HUES64 (cell line): ENCODE measurements around the gene DNM3.

ENCODE experiments used
- H3K27ac ChIP-seq: 2 replicates; pipeline ENCODE4 v1.7.0; 2013; ENCODE audit warnings: low read depth, low read length, inconsistent platforms
- H3K27me3 ChIP-seq: 2 replicates; pipeline ENCODE4 v1.6.1; 2013; ENCODE audit warnings: mild to moderate bottlenecking, low read length; ENCODE audit not compliant: insufficient read depth
- H3K36me3 ChIP-seq: 2 replicates; pipeline ENCODE4 v1.6.1; 2013; ENCODE audit warnings: mild to moderate bottlenecking, low read length; ENCODE audit not compliant: insufficient read depth
- H3K4me1 ChIP-seq: 2 replicates; pipeline ENCODE4 v1.6.1; 2013; ENCODE audit warnings: mild to moderate bottlenecking, low read length, moderate library complexity; ENCODE audit not compliant: insufficient read depth
- H3K4me3 ChIP-seq: 2 replicates; pipeline ENCODE4 v1.5.1; 2013; ENCODE audit warnings: mild to moderate bottlenecking, low read length, moderate library complexity
- H3K9ac ChIP-seq: 2 replicates; pipeline ENCODE4 v1.6.1; 2013; ENCODE audit warnings: mild to moderate bottlenecking, low read depth, low read length
- H3K9me3 ChIP-seq: 2 replicates; pipeline ENCODE4 v1.6.1; 2013; ENCODE audit warnings: low read depth, low read length; ENCODE audit not compliant: insufficient read depth
- WGBS: fragments of 150-250, 120-280 bp; methylation state at CpG from one replicate; pipeline ENCODE4 v1.1.7; 2013; ENCODE audit warnings: missing lambda C conversion rate; 5-methylcytosine and 5-hydroxymethylcytosine counted together

Gene DNM3

GRCh38 chr1:171902527-171902926 is 61.2 kb downstream of the DNM3 start:
- no peak overlapping the region for H3K9ac ChIP-seq
- no peaks in the 10 kb centered on the region for H3K36me3 ChIP-seq
- no peak overlapping the region for H3K4me3 ChIP-seq
- H3K27ac ChIP-seq, result no peak overlapping the region
- WGBS, result 96% methylated on average over 3 of the region's 3 CpGs
- no peaks in the 10 kb centered on the region for H3K27me3 ChIP-seq
- H3K4me1 ChIP-seq, result peaks cover 11% of the 10 kb centered on the region; the same call in 1 of the 2 replicates
- no peaks in the 10 kb centered on the region for H3K9me3 ChIP-seq

- peaks cover 6% of the 10 kb centered on the region for H3K4me1 ChIP-seq
- no peak overlapping the region for H3K4me3 ChIP-seq
- 94% methylated on average over 5 of the region's 5 CpGs for WGBS
- no peaks in the 10 kb centered on the region for H3K27me3 ChIP-seq
- no peak overlapping the region for H3K27ac ChIP-seq
- no peaks in the 10 kb centered on the region for H3K36me3 ChIP-seq
- no peak overlapping the region for H3K9ac ChIP-seq
- no peaks in the 10 kb centered on the region for H3K9me3 ChIP-seq
These were observed 63.6 kb downstream of the DNM3 start for GRCh38 chr1:171904778-171905450.

GRCh38 chr1:171909711-171910110 is 68.4 kb downstream of the DNM3 start:
- Histone ChIP-seq H3K4me3 (no peak overlapping the region), H3K27me3 (no peaks in the 10 kb centered on the region), H3K36me3 (no peaks in the 10 kb centered on the region), H3K4me1 (peaks cover 16% of the 10 kb centered on the region), H3K9me3 (no peaks in the 10 kb centered on the region), H3K9ac (no peak overlapping the region), H3K27ac (peak overlapping the region; percentile 91)
- WGBS, result 39% methylated on average over 5 of the region's 5 CpGs

- no peaks in the 10 kb centered on the region for H3K36me3 ChIP-seq
- 70% methylated on average over 2 of the region's 2 CpGs for WGBS
- no peak overlapping the region for H3K4me3 ChIP-seq
- H3K27ac ChIP-seq, result peak overlapping the region; percentile 91
- no peak overlapping the region for H3K9ac ChIP-seq
- H3K9me3 ChIP-seq, result no peaks in the 10 kb centered on the region
- H3K4me1 ChIP-seq, result peaks cover 16% of the 10 kb centered on the region
- no peaks in the 10 kb centered on the region for H3K27me3 ChIP-seq
These were observed 69.5 kb downstream of the DNM3 start for GRCh38 chr1:171910786-171911185.

GRCh38 chr1:171911506-171911905 is 70.2 kb downstream of the DNM3 start:
- Histone ChIP-seq H3K9ac (no peak overlapping the region), H3K27me3 (no peaks in the 10 kb centered on the region), H3K4me3 (no peak overlapping the region), H3K4me1 (peaks cover 16% of the 10 kb centered on the region), H3K36me3 (no peaks in the 10 kb centered on the region), H3K9me3 (no peaks in the 10 kb centered on the region), H3K27ac (no peak overlapping the region)
- 90% methylated on average over 8 of the region's 8 CpGs for WGBS

GRCh38 chr1:171912509-171913175 is 71.3 kb downstream of the DNM3 start:
- no peaks in the 10 kb centered on the region for H3K36me3 ChIP-seq
- H3K27me3 ChIP-seq, result no peaks in the 10 kb centered on the region
- H3K4me1 ChIP-seq, result peaks cover 16% of the 10 kb centered on the region
- no peak overlapping the region for H3K27ac ChIP-seq
- 89% methylated on average over 1 of the region's 2 CpGs for WGBS
- no peak overlapping the region for H3K9ac ChIP-seq
- H3K9me3 ChIP-seq, result no peaks in the 10 kb centered on the region
- no peak overlapping the region for H3K4me3 ChIP-seq

- Histone ChIP-seq H3K27me3 (no peaks in the 10 kb centered on the region), H3K9ac (no peak overlapping the region), H3K9me3 (no peaks in the 10 kb centered on the region), H3K36me3 (no peaks in the 10 kb centered on the region), H3K27ac (no peak overlapping the region), H3K4me3 (no peak overlapping the region), H3K4me1 (peaks cover 16% of the 10 kb centered on the region)
- WGBS, result 91% methylated on average over 2 of the region's 2 CpGs
These were observed 72.1 kb downstream of the DNM3 start for GRCh38 chr1:171913385-171913784.

- Histone ChIP-seq H3K27me3 (no peaks in the 10 kb centered on the region), H3K9me3 (no peaks in the 10 kb centered on the region), H3K36me3 (no peaks in the 10 kb centered on the region), H3K4me1 (no peaks in the 10 kb centered on the region), H3K4me3 (no peak overlapping the region), H3K27ac (no peak overlapping the region), H3K9ac (no peak overlapping the region)
- 74% methylated on average over 3 of the region's 3 CpGs for whole genome bisulfite sequencing
These were observed 75.0 kb downstream of the DNM3 start for GRCh38 chr1:171916315-171916771.

- Histone ChIP-seq H3K4me1 (no peaks in the 10 kb centered on the region), H3K27me3 (no peaks in the 10 kb centered on the region), H3K9me3 (no peaks in the 10 kb centered on the region), H3K9ac (no peak overlapping the region), H3K27ac (no peak overlapping the region), H3K36me3 (no peaks in the 10 kb centered on the region), H3K4me3 (no peak overlapping the region)
- 81% methylated on average over 1 of the region's 1 CpG for WGBS
These were observed 76.0 kb downstream of the DNM3 start for GRCh38 chr1:171917331-171917730.

GRCh38 chr1:171919891-171920887 is 78.9 kb downstream of the DNM3 start:
- Histone ChIP-seq H3K4me1 (no peaks in the 10 kb centered on the region), H3K9me3 (no peaks in the 10 kb centered on the region), H3K27me3 (no peaks in the 10 kb centered on the region), H3K27ac (no peak overlapping the region), H3K36me3 (no peaks in the 10 kb centered on the region), H3K4me3 (no peak overlapping the region), H3K9ac (no peak overlapping the region)
- WGBS, result 93% methylated on average over 2 of the region's 5 CpGs

- H3K36me3 ChIP-seq, result no peaks in the 10 kb centered on the region
- WGBS, result 81% methylated on average over 2 of the region's 2 CpGs
- no peaks in the 10 kb centered on the region for H3K4me1 ChIP-seq
- H3K4me3 ChIP-seq, result no peak overlapping the region
- no peaks in the 10 kb centered on the region for H3K27me3 ChIP-seq
- H3K27ac ChIP-seq, result no peak overlapping the region
- H3K9ac ChIP-seq, result no peak overlapping the region
- H3K9me3 ChIP-seq, result no peaks in the 10 kb centered on the region
These were observed 81.7 kb downstream of the DNM3 start for GRCh38 chr1:171922999-171923398.
